Measurements from ENCODE around the gene RNF148.

The RNF148 gene

GRCh38 chr7:122676466-122676865 lies 26.3 kb downstream of the RNF148 start:
- TF ChIP-seq CTCF (IDR thresholded peaks at IDR 0.05; ENCODE audit: borderline replicate concordance, control extremely low read depth, extremely low read depth, insufficient read depth, missing control alignments) = no peak
- DNase-seq (ENCODE audit: low spot score) = no peak
- in situ Hi-C loops (cut with MboI; ENCODE audit: low sequenced_read_pairs, unreplicated experiment) = no loop called here

GRCh38 chr7:122675621-122676020 lies 27.1 kb downstream of the RNF148 start:
- in situ Hi-C loops (cut with MboI; ENCODE audit: low sequenced_read_pairs, unreplicated experiment) = no loop called here
- no peak for DNase-seq (ENCODE audit: low spot score)
- no peak for TF ChIP-seq CTCF (IDR thresholded peaks at IDR 0.05; ENCODE audit: borderline replicate concordance, control extremely low read depth, extremely low read depth, insufficient read depth, missing control alignments)

GRCh38 chr7:122675011-122675410 lies 27.7 kb downstream of the RNF148 start:
- no peak for TF ChIP-seq CTCF (IDR thresholded peaks at IDR 0.05; ENCODE audit: borderline replicate concordance, control extremely low read depth, extremely low read depth, insufficient read depth, missing control alignments)
- no peak for DNase-seq (ENCODE audit: low spot score)
- in situ Hi-C loops (cut with MboI; ENCODE audit: low sequenced_read_pairs, unreplicated experiment) = no loop called here

- DNase-seq (ENCODE audit: low spot score) = no peak
- in situ Hi-C loops (cut with MboI; ENCODE audit: low sequenced_read_pairs, unreplicated experiment) = no loop called here
- TF ChIP-seq CTCF (IDR thresholded peaks at IDR 0.05; ENCODE audit: borderline replicate concordance, control extremely low read depth, extremely low read depth, insufficient read depth, missing control alignments) = no peak
Measured at GRCh38 chr7:122674502-122674901, 28.2 kb downstream of the RNF148 start.

GRCh38 chr7:122673951-122674350 lies 28.8 kb downstream of the RNF148 start:
- no peak for DNase-seq (ENCODE audit: low spot score)
- TF ChIP-seq CTCF (IDR thresholded peaks at IDR 0.05; ENCODE audit: borderline replicate concordance, control extremely low read depth, extremely low read depth, insufficient read depth, missing control alignments) = no peak
- in situ Hi-C loops (cut with MboI; ENCODE audit: low sequenced_read_pairs, unreplicated experiment) = no loop called here

GRCh38 chr7:122672536-122672935 lies 30.2 kb downstream of the RNF148 start:
- DNase-seq (ENCODE audit: low spot score) = no peak
- no peak for TF ChIP-seq CTCF (IDR thresholded peaks at IDR 0.05; ENCODE audit: borderline replicate concordance, control extremely low read depth, extremely low read depth, insufficient read depth, missing control alignments)
- in situ Hi-C loops (cut with MboI; ENCODE audit: low sequenced_read_pairs, unreplicated experiment) = no loop called here

GRCh38 chr7:122663733-122664132 lies 39.0 kb downstream of the RNF148 start:
- in situ Hi-C loops (cut with MboI; ENCODE audit: low sequenced_read_pairs, unreplicated experiment) = no loop called here

More at GRCh38 chr7:122663733-122664132, 39.0 kb downstream of the RNF148 start:
- no peak for TF ChIP-seq CTCF (IDR thresholded peaks at IDR 0.05; ENCODE audit: borderline replicate concordance, control extremely low read depth, extremely low read depth, insufficient read depth, missing control alignments)
- no peak for DNase-seq (ENCODE audit: low spot score)

Measured in GM13976 (cell line).